ENCODE data around the gene GDAP1L1. TPM values are rescaled to one million over a fixed set of nuclear protein-coding genes. Genes with fewer than 3 reads are reported as not detected.

Gene GDAP1L1
- total RNA-seq, 1 donor from 2014 or later, result 111 TPM

DNA sequence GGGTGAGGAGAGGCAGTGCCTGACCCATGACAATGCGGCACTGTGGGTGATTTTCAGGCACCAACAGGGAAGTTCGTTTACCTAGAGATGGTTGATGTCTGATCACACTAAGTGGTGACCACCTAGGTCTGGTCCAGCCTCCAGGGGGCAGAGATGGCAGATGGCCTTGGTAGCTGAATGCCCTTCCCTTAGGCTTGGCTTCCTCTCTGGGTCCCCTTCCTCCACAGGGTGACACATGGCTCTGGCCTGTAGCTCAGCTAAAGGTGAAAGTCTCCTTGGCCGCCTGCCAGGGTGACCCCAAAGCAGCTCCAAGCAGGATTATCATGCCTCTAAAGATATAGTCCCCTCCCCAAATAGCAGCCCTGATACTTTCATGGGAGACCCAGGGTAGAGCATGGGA, 6.4 kb downstream of the GDAP1L1 start:
- Mint-ChIP-seq H3K4me1 (ENCODE audit: low read depth, unreplicated experiment) (peaks cover 5% of the 10 kb centered on the region), H3K36me3 (ENCODE audit: unreplicated experiment) (no peaks in the 10 kb centered on the region), H3K27me3 (ENCODE audit: unreplicated experiment) (no peaks in the 10 kb centered on the region), H3K9me3 (ENCODE audit: unreplicated experiment) (peaks cover 2% of the 10 kb centered on the region), H3K27ac (ENCODE audit: unreplicated experiment) (no peak overlapping the region), H3K4me3 (ENCODE audit: unreplicated experiment) (no peak overlapping the region)
- TF ChIP-seq, protein P1, sequence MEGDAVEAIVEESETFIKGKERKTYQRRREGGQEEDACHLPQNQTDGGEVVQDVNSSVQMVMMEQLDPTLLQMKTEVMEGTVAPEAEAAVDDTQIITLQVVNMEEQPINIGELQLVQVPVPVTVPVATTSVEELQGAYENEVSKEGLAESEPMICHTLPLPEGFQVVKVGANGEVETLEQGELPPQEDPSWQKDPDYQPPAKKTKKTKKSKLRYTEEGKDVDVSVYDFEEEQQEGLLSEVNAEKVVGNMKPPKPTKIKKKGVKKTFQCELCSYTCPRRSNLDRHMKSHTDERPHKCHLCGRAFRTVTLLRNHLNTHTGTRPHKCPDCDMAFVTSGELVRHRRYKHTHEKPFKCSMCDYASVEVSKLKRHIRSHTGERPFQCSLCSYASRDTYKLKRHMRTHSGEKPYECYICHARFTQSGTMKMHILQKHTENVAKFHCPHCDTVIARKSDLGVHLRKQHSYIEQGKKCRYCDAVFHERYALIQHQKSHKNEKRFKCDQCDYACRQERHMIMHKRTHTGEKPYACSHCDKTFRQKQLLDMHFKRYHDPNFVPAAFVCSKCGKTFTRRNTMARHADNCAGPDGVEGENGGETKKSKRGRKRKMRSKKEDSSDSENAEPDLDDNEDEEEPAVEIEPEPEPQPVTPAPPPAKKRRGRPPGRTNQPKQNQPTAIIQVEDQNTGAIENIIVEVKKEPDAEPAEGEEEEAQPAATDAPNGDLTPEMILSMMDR (IDR thresholded peaks at IDR 0.05; ENCODE audit: partially characterized antibody, unreplicated experiment), result no peak
- DNase-seq, result no peak

- no peak overlapping the region for H3K4me3 Mint-ChIP-seq (ENCODE audit: unreplicated experiment)
- H3K27me3 Mint-ChIP-seq (ENCODE audit: unreplicated experiment), result no peaks in the 10 kb centered on the region
- peaks cover 2% of the 10 kb centered on the region for H3K9me3 Mint-ChIP-seq (ENCODE audit: unreplicated experiment)
- H3K4me1 Mint-ChIP-seq (ENCODE audit: low read depth, unreplicated experiment), result peaks cover 5% of the 10 kb centered on the region
- TF ChIP-seq, protein P1 (IDR thresholded peaks at IDR 0.05; ENCODE audit: partially characterized antibody, unreplicated experiment), result no peak
- DNase-seq, result no peak
- no peaks in the 10 kb centered on the region for H3K36me3 Mint-ChIP-seq (ENCODE audit: unreplicated experiment)
- H3K27ac Mint-ChIP-seq (ENCODE audit: unreplicated experiment), result no peak overlapping the region
Observed at GRCh38 chr20:44254073-44254472, 7.0 kb downstream of the GDAP1L1 start.

- no peak for DNase-seq
- Mint-ChIP-seq H3K27ac (ENCODE audit: unreplicated experiment) (no peak overlapping the region), H3K36me3 (ENCODE audit: unreplicated experiment) (no peaks in the 10 kb centered on the region), H3K4me1 (ENCODE audit: low read depth, unreplicated experiment) (peaks cover 5% of the 10 kb centered on the region), H3K4me3 (ENCODE audit: unreplicated experiment) (no peak overlapping the region), H3K27me3 (ENCODE audit: unreplicated experiment) (peaks cover 3% of the 10 kb centered on the region), H3K9me3 (ENCODE audit: unreplicated experiment) (peaks cover 2% of the 10 kb centered on the region)
- TF ChIP-seq, protein P1 (IDR thresholded peaks at IDR 0.05; ENCODE audit: partially characterized antibody, unreplicated experiment), result no peak
Observed at GRCh38 chr20:44255942-44256341, 8.8 kb downstream of the GDAP1L1 start.

DNA sequence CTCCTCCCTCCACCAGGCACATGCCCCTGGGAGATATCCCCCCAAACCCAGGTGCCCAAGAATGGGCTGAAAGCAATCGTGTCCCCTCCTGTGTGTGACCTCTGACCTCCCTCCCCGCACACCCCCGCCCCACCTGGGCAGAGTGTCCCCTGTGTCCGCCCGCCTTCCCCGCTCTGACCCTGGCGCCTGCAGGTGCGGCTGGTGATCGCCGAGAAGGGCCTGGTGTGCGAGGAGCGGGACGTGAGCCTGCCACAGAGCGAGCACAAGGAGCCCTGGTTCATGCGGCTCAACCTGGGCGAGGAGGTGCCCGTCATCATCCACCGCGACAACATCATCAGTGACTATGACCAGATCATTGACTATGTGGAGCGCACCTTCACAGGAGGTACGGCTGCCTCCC, 9.9 kb downstream of the GDAP1L1 start:
- Mint-ChIP-seq H3K4me3 (ENCODE audit: unreplicated experiment) (no peak overlapping the region), H3K27ac (ENCODE audit: unreplicated experiment) (no peak overlapping the region), H3K27me3 (ENCODE audit: unreplicated experiment) (peaks cover 3% of the 10 kb centered on the region), H3K36me3 (ENCODE audit: unreplicated experiment) (no peaks in the 10 kb centered on the region), H3K4me1 (ENCODE audit: low read depth, unreplicated experiment) (peaks cover 5% of the 10 kb centered on the region), H3K9me3 (ENCODE audit: unreplicated experiment) (peaks cover 2% of the 10 kb centered on the region)
- no peak for DNase-seq
- TF ChIP-seq, protein P1 (IDR thresholded peaks at IDR 0.05; ENCODE audit: partially characterized antibody, unreplicated experiment), result no peak

DNA sequence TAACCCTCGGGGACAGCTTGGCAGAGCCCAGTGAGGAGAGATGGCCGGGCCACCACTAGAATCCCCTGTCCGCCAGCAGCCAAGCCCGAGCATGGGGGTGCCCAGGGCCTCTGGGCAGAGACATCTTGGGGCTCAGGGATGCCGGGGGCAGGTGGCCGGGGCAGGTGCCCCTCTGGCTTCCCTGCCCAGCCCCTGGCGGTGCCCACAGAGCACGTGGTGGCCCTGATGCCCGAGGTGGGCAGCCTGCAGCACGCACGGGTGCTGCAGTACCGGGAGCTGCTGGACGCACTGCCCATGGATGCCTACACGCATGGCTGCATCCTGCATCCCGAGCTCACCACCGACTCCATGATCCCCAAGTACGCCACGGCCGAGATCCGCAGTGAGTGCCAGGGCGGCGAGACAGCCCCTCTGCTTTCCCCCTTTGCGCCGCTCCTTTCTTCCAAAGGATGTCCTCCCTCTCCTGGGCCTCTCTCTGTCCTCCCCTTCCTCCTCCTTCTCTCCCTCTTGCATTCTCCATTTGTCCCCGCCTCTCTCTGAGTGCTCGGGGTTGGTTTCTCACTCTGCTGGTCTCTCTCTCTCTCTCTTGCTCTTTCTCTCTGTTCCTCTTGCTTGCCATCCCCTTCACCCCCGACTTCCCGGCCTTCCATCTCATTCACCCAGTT, 11.2 kb downstream of the GDAP1L1 start:
- Mint-ChIP-seq H3K27ac (ENCODE audit: unreplicated experiment) (no peak overlapping the region), H3K4me3 (ENCODE audit: unreplicated experiment) (no peak overlapping the region), H3K36me3 (ENCODE audit: unreplicated experiment) (no peaks in the 10 kb centered on the region), H3K9me3 (ENCODE audit: unreplicated experiment) (no peaks in the 10 kb centered on the region), H3K4me1 (ENCODE audit: low read depth, unreplicated experiment) (no peaks in the 10 kb centered on the region), H3K27me3 (ENCODE audit: unreplicated experiment) (peaks cover 3% of the 10 kb centered on the region)
- TF ChIP-seq, protein P1 (IDR thresholded peaks at IDR 0.05; ENCODE audit: partially characterized antibody, unreplicated experiment), result no peak
- DNase-seq, result no peak

All from glutamatergic neuron (in vitro differentiated cells).